HL-60 (cell line): ENCODE data around the gene LRP6.

Experiments used
- CTCF ChIP-seq: IDR thresholded peaks from one replicate; pipeline ENCODE4 v1.5.1; 2011; ENCODE audit warnings: low read length, control low read depth, inconsistent platforms; ENCODE audit not compliant: insufficient read depth
- GABPA ChIP-seq: IDR thresholded peaks from 2 replicates; pipeline ENCODE4 v1.6.1; 2012; ENCODE audit warnings: low read depth
- POLR2AphosphoS5 ChIP-seq: IDR thresholded peaks from 2 replicates; pipeline ENCODE4 v1.6.1; 2012; ENCODE audit warnings: low read depth
- REST ChIP-seq: IDR thresholded peaks from 2 replicates; pipeline ENCODE4 v1.6.1; 2012; ENCODE audit warnings: low read depth; ENCODE audit not compliant: insufficient replicate concordance

- TF ChIP-seq CTCF (no peak), POLR2AphosphoS5 (no peak), REST (no peak), GABPA (no peak)
Observed at GRCh38 chr12:12301122-12301521, 34.3 kb upstream of the LRP6 start.
